A673 (cell line): Measurements from ENCODE around the gene TBC1D2B. TPM values are rescaled to one million over a fixed set of nuclear protein-coding genes. Genes with fewer than 3 reads are reported as not detected.

Experiments
- BruUV-seq: library from RNA; stranded (reverse); fragments of 400-500 nt; replicated peaks from 2 replicates; lab custom pipeline; 2021; lab: Mats Ljungman, UMichigan
- CTCF ChIA-PET: fragments of 300-600 bp; sonication (Branson Sonifier 250); formaldehyde crosslinking; loops from one replicate; lab custom pipeline; 2022; ENCODE audit warnings: antibody characterized with exemption; lab: Charles Lee
- POLR2A ChIA-PET: fragments of 300-600 bp; sonication (Branson Sonifier 250); formaldehyde crosslinking; loops from one replicate; lab custom pipeline; 2022; ENCODE audit warnings: antibody characterized with exemption; ENCODE audit not compliant: low non-redundant PET; lab: Charles Lee
- DNase-seq: peaks from one replicate; pipeline ENCODE4 v3.0.0-alpha.2; 2015; ENCODE audit warnings: low spot score
- H3K27ac ChIP-seq: fragments of 200-600 bp; sonication (generic); 2 replicates; pipeline ENCODE4 v1.5.1; 2016; ENCODE audit warnings: mixed run types, low read depth, mild to moderate bottlenecking, mixed read lengths, antibody characterized with exemption, low read length; ENCODE audit not compliant: poor library complexity, severe bottlenecking
- H3K27me3 ChIP-seq: fragments of 200-600 bp; sonication (generic); replicated peaks from 2 replicates; pipeline ENCODE4 v1.6.1; 2017; ENCODE audit warnings: mixed run types, low read depth, mild to moderate bottlenecking, mixed read lengths, antibody characterized with exemption, low read length; ENCODE audit not compliant: insufficient read depth, poor library complexity
- H3K36me3 ChIP-seq: fragments of 200-600 bp; sonication (generic); 2 replicates; pipeline ENCODE4 v1.6.1; 2016; ENCODE audit warnings: mixed run types, mild to moderate bottlenecking, mixed read lengths, antibody characterized with exemption, low read length; ENCODE audit not compliant: insufficient read depth, poor library complexity, severe bottlenecking
- H3K4me1 ChIP-seq: fragments of 200-600 bp; sonication (generic); 2 replicates; pipeline ENCODE4 v1.6.1; 2017; ENCODE audit warnings: mixed run types, mild to moderate bottlenecking, mixed read lengths, antibody characterized with exemption, low read length; ENCODE audit not compliant: insufficient read depth, poor library complexity, severe bottlenecking
- H3K4me3 ChIP-seq: fragments of 200-600 bp; sonication (generic); 2 replicates; pipeline ENCODE4 v1.5.1; 2016; ENCODE audit warnings: low read depth, mixed run types, mild to moderate bottlenecking, mixed read lengths, low read length; ENCODE audit not compliant: poor library complexity, severe bottlenecking
- H3K9me3 ChIP-seq: fragments of 200-600 bp; sonication (generic); 2 replicates; pipeline ENCODE4 v1.6.1; 2016; ENCODE audit warnings: mixed run types, low read depth, mild to moderate bottlenecking, mixed read lengths, antibody characterized with exemption, low read length; ENCODE audit not compliant: poor library complexity, severe bottlenecking
- CTCF ChIP-seq: fragments of 300-800, 200-600 bp; sonication (generic); conservative IDR thresholded peaks from 2 replicates; pipeline ENCODE4 v1.5.1; 2017; ENCODE audit warnings: low read depth, mild to moderate bottlenecking, antibody characterized with exemption, low read length, moderate library complexity, mixed read lengths
- EZH2 ChIP-seq: fragments of 200-600 bp; sonication (generic); IDR thresholded peaks from 2 replicates; pipeline ENCODE4 v1.6.1; 2017; ENCODE audit warnings: borderline replicate concordance, low read depth, mild to moderate bottlenecking, mixed read lengths, antibody characterized with exemption, low read length; ENCODE audit not compliant: poor library complexity, severe bottlenecking
- intact Hi-C: fragments of 100-400 bp; cut with micrococcal nuclease; formaldehyde crosslinking; loops from one replicate; pipeline ENCODE4 v1.10.0; 2022; ENCODE audit not compliant: unreplicated experiment
- total RNA-seq: library from RNA; stranded (reverse); gene quantifications from 2 replicates; pipeline ENCODE4 v1.2.3, GENCODE V29; 2021

Gene TBC1D2B
- total RNA-seq, 1 experiment from 2014 or later: 26.0 TPM

GRCh38 chr15:78104119-78104479 is 26.6 kb upstream of the TBC1D2B start:
- DNase-seq: no peak
- ChIA-PET POLR2A (no interaction called here), CTCF (interaction anchor here (0.7 kb wide), 1 partner anchor 435 kb away, joined by 4 read pairs; no protein-coding TSS in a partner anchor)
- no TSS peak for BruUV-seq
- Histone ChIP-seq H3K4me1 (no peaks in the 10 kb centered on the region), H3K4me3 (no peak overlapping the region), H3K27ac (no peak overlapping the region), H3K36me3 (no peaks in the 10 kb centered on the region), H3K9me3 (no peaks in the 10 kb centered on the region), H3K27me3 (no peaks in the 10 kb centered on the region)
- no peak for TF ChIP-seq CTCF
- TF ChIP-seq EZH2: no peak
- intact Hi-C loops: no loop called here

GRCh38 chr15:78103406-78104118 is 26.1 kb upstream of the TBC1D2B start:
- no peaks in the 10 kb centered on the region for H3K27me3 ChIP-seq
- BruUV-seq: no TSS peak
- no peaks in the 10 kb centered on the region for H3K9me3 ChIP-seq
- DNase-seq: no peak
- H3K36me3 ChIP-seq: no peaks in the 10 kb centered on the region
- no peak overlapping the region for H3K27ac ChIP-seq
- H3K4me1 ChIP-seq: no peaks in the 10 kb centered on the region
- CTCF ChIA-PET: no interaction called here
- no peak overlapping the region for H3K4me3 ChIP-seq
- intact Hi-C loops: no loop called here
- TF ChIP-seq EZH2 (no peak), CTCF (no peak)
- POLR2A ChIA-PET: no interaction called here

- no peak overlapping the region for H3K27ac ChIP-seq
- H3K4me1 ChIP-seq: no peaks in the 10 kb centered on the region
- POLR2A ChIA-PET: no interaction called here
- no peak for TF ChIP-seq EZH2
- no peak for TF ChIP-seq CTCF
- no peaks in the 10 kb centered on the region for H3K27me3 ChIP-seq
- no peaks in the 10 kb centered on the region for H3K36me3 ChIP-seq
- no peak overlapping the region for H3K4me3 ChIP-seq
- no peaks in the 10 kb centered on the region for H3K9me3 ChIP-seq
- CTCF ChIA-PET: no interaction called here
- no TSS peak for BruUV-seq
- no peak for DNase-seq
- intact Hi-C loops: no loop called here
Measured at GRCh38 chr15:78102741-78103140, 25.2 kb upstream of the TBC1D2B start.
